Activated CD8-positive, alpha-beta memory T cell treated with anti-CD3 and anti-CD28 coated beads for 36 hours (primary cell): Measurements from ENCODE around the gene GPATCH2. TPM values are rescaled to one million over a fixed set of nuclear protein-coding genes. Genes with fewer than 3 reads are reported as not detected.
"Not testable (repeated sequence)": the region's sequence is repeated elsewhere in the genome, so short reads cannot be mapped to it uniquely, and the experiment has no call there.

Experiments
- CTCF ChIA-PET: fragments of 350-600 bp; sonication (Branson Sonifier 250); formaldehyde crosslinking; loops from one replicate; lab custom pipeline; 2021; ENCODE audit warnings: antibody characterized with exemption; lab: Charles Lee
- POLR2A ChIA-PET: fragments of 350-600 bp; sonication (Branson Sonifier 250); formaldehyde crosslinking; loops from one replicate; lab custom pipeline; 2021; ENCODE audit warnings: antibody characterized with exemption; lab: Charles Lee
- total RNA-seq, 2 experiments: library from RNA; stranded (reverse); gene quantifications; one replicate each; pipeline ENCODE4 v1.2.3, GENCODE V29; 2021

Gene GPATCH2
- total RNA-seq, 2 experiments from 2014 or later, result 8.0 to 9.0 TPM

- POLR2A ChIA-PET, result no interaction called here
- CTCF ChIA-PET, result no interaction called here
These were observed 44.3 kb downstream of the GPATCH2 start for GRCh38 chr1:217586586-217586985.

GRCh38 chr1:217585577-217585976, 45.3 kb downstream of the GPATCH2 start:
- CTCF ChIA-PET, result no interaction called here
- POLR2A ChIA-PET, result no interaction called here

GRCh38 chr1:217584286-217584811, 46.5 kb downstream of the GPATCH2 start:
- CTCF ChIA-PET, POLR2A ChIA-PET: not testable (repeated sequence)

GRCh38 chr1:217577336-217577735, 53.6 kb downstream of the GPATCH2 start:
- ChIA-PET POLR2A (no interaction called here), CTCF (no interaction called here)

GRCh38 chr1:217574265-217574949, 56.5 kb downstream of the GPATCH2 start:
- CTCF ChIA-PET, result no interaction called here
- POLR2A ChIA-PET, result no interaction called here

GRCh38 chr1:217569021-217569420, 61.9 kb downstream of the GPATCH2 start:
- ChIA-PET POLR2A (no interaction called here), CTCF (interaction anchor here (0.9 kb wide), 1 partner anchor 9 kb away, joined by 3 read pairs; no protein-coding TSS in a partner anchor)

- POLR2A ChIA-PET, result no interaction called here
- CTCF ChIA-PET, result interaction anchor here (0.9 kb wide), 1 partner anchor 8 kb away, joined by 3 read pairs; no protein-coding TSS in a partner anchor
These were observed 62.7 kb downstream of the GPATCH2 start for GRCh38 chr1:217568200-217568599.

GRCh38 chr1:217564833-217565232, 66.1 kb downstream of the GPATCH2 start:
- POLR2A ChIA-PET, result no interaction called here
- CTCF ChIA-PET, result no interaction called here

- ChIA-PET POLR2A (no interaction called here), CTCF (no interaction called here)
These were observed 66.7 kb downstream of the GPATCH2 start for GRCh38 chr1:217564207-217564606.

- CTCF ChIA-PET, result no interaction called here
- POLR2A ChIA-PET, result no interaction called here
These were observed 67.7 kb downstream of the GPATCH2 start for GRCh38 chr1:217563179-217563578.

- ChIA-PET POLR2A (no interaction called here), CTCF (no interaction called here)
These were observed 68.5 kb downstream of the GPATCH2 start for GRCh38 chr1:217562229-217562878.

GRCh38 chr1:217561446-217561845, 69.4 kb downstream of the GPATCH2 start:
- CTCF ChIA-PET, result no interaction called here
- POLR2A ChIA-PET, result no interaction called here

- ChIA-PET CTCF (no interaction called here), POLR2A (no interaction called here)
These were observed 76.0 kb downstream of the GPATCH2 start for GRCh38 chr1:217554849-217555248.

- ChIA-PET CTCF (no interaction called here), POLR2A (no interaction called here)
These were observed 76.9 kb downstream of the GPATCH2 start for GRCh38 chr1:217553949-217554509.

GRCh38 chr1:217552339-217552951, 78.4 kb downstream of the GPATCH2 start:
- POLR2A ChIA-PET, result no interaction called here
- CTCF ChIA-PET, result no interaction called here

GRCh38 chr1:217542837-217543236, 88.1 kb downstream of the GPATCH2 start:
- CTCF ChIA-PET, result no interaction called here
- POLR2A ChIA-PET, result no interaction called here

- ChIA-PET CTCF (no interaction called here), POLR2A (no interaction called here)
These were observed 88.6 kb downstream of the GPATCH2 start for GRCh38 chr1:217542136-217542777.

- ChIA-PET CTCF (no interaction called here), POLR2A (no interaction called here)
These were observed 90.6 kb downstream of the GPATCH2 start for GRCh38 chr1:217540321-217540720.

GRCh38 chr1:217539510-217539909, 91.4 kb downstream of the GPATCH2 start:
- CTCF ChIA-PET, result no interaction called here
- POLR2A ChIA-PET, result no interaction called here
